PFSK-1 (cell line): ENCODE data around the gene NME3.

Experiments
- FOXP2 ChIP-seq: optimal IDR thresholded peaks from 2 replicates; pipeline ENCODE3; 2011; ENCODE audit warnings: borderline replicate concordance, control low read depth, inconsistent platforms; ENCODE audit not compliant: insufficient read depth; ENCODE audit errors: extremely low read length, extremely low read depth
- POLR2AphosphoS5 ChIP-seq: IDR thresholded peaks from 2 replicates; pipeline ENCODE4 v1.6.1; 2012; ENCODE audit warnings: low read depth, mild to moderate bottlenecking, control low read depth, low read length, moderate library complexity
- REST ChIP-seq, 2 experiments: IDR thresholded peaks; 2 replicates each; pipeline versions ENCODE4 v1.6.1 to v1.8.0; 2011 to 2012; ENCODE audit warnings: low read depth in 2 of 2, low read length in 2 of 2, control low read depth in 1 of 2, inconsistent platforms in 1 of 2, mild to moderate bottlenecking in 1 of 2, moderate library complexity in 1 of 2; ENCODE audit not compliant: insufficient read depth in 1 of 2
- SIN3A ChIP-seq: IDR thresholded peaks from 2 replicates; pipeline ENCODE4 v1.6.1; 2012; ENCODE audit warnings: mild to moderate bottlenecking, low read length, moderate library complexity, borderline replicate concordance; ENCODE audit not compliant: insufficient read depth
- TAF1 ChIP-seq: IDR thresholded peaks from 2 replicates; pipeline ENCODE4 v1.6.1; 2012; ENCODE audit warnings: low read length, control low read depth, borderline replicate concordance; ENCODE audit not compliant: insufficient read depth

The NME3 gene

GRCh38 chr16:1747934-1748333, 23.4 kb downstream of the NME3 start:
- TF ChIP-seq REST (IDR thresholded peaks at IDR 0.05; ENCODE audit: insufficient read depth in 1 of 2, low read depth in 2 of 2, low read length in 2 of 2) (no peak), TAF1 (no peak), SIN3A (no peak), FOXP2 (no peak), POLR2AphosphoS5 (no peak)

- TF ChIP-seq FOXP2, result no peak
- no peak for TF ChIP-seq SIN3A
- no peak for TF ChIP-seq TAF1
- no peak for TF ChIP-seq REST (IDR thresholded peaks at IDR 0.05; ENCODE audit: insufficient read depth in 1 of 2, low read depth in 2 of 2, low read length in 2 of 2)
- no peak for TF ChIP-seq POLR2AphosphoS5
Observed at GRCh38 chr16:1746693-1747195, 24.6 kb downstream of the NME3 start.

GRCh38 chr16:1745900-1746692, 25.2 kb downstream of the NME3 start:
- TF ChIP-seq REST (IDR thresholded peaks at IDR 0.05; ENCODE audit: insufficient read depth in 1 of 2, low read depth in 2 of 2, low read length in 2 of 2) (no peak), SIN3A (no peak), FOXP2 (no peak), TAF1 (no peak), POLR2AphosphoS5 (no peak)

- TF ChIP-seq TAF1, result no peak
- TF ChIP-seq FOXP2, result no peak
- TF ChIP-seq POLR2AphosphoS5, result no peak
- TF ChIP-seq REST (IDR thresholded peaks at IDR 0.05; ENCODE audit: insufficient read depth in 1 of 2, low read depth in 2 of 2, low read length in 2 of 2), result no peak
- no peak for TF ChIP-seq SIN3A
Observed at GRCh38 chr16:1745181-1745899, 26.0 kb downstream of the NME3 start.
